GM21786 (cell line): Measurements from ENCODE around the gene CNN2.

Source experiments
- ATAC-seq: cut with Tn5 transposase; IDR thresholded peaks from one replicate; pipeline ENCODE4 v1.9.1; 2021; ENCODE audit not compliant: unreplicated experiment

CNN2 gene

DNA sequence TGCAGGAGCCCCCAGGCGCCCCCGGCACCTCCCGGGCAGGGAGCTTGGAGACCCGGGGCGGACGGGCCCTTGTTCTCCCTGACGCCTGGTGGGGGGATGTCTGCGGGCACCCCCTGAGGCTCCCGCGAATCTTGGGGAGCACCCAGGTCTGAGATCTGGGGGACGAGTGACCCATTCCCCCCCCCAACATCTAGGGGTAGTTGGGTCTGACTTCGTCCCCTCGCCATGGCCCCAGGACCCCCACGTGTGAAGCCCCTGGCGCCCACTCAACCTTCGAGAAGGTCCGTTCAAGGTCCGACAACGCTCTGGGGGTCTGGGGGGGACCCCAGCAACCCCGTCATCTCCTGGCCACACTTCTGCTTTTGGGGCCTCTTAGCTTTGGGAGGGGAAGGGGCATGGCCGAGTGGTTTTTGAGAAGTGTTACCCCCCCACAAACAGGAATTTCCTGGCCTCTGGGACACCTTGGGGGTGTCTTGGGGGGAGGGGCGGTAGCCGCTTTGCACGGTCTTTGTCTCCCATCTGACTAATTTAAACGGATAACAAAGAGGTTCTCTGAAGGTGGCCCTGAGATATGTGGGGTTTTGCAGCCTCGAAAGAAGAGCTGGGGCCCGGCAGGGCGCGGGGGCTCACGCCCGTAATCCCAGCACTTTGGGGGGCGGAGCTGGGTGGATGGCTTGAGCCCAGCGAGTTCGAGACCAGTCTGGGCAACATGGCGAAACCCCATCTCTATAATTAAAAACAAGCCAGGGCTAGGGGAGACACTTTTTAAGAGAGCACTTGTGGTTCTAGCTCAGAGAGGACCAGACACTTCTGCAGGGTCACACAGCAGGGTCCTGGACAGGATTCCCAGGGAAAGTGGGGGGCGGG is 608 bp downstream of the CNN2 start:
- ATAC-seq: no peak

DNA sequence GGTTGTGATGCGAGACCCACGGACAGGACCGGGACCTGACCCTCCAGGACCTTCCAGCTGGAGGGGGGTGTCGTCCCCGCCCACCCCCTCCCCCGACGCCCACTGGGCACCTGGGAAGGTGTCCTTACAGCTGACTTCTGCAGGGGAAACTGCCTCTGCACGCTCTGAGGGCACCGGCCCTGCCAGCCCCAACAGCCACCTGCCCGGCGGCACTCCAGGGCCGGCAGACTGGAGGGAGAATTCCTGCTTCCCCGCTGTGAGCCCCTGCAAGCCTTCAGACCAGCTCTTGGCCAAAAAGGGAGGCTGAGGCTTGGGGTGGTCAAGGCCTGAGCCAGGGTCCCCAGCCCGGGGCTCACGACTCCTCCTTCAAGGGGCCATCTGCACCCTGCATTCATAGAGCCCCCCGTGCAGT is 1.2 kb downstream of the CNN2 start:
- ATAC-seq: no peak

DNA sequence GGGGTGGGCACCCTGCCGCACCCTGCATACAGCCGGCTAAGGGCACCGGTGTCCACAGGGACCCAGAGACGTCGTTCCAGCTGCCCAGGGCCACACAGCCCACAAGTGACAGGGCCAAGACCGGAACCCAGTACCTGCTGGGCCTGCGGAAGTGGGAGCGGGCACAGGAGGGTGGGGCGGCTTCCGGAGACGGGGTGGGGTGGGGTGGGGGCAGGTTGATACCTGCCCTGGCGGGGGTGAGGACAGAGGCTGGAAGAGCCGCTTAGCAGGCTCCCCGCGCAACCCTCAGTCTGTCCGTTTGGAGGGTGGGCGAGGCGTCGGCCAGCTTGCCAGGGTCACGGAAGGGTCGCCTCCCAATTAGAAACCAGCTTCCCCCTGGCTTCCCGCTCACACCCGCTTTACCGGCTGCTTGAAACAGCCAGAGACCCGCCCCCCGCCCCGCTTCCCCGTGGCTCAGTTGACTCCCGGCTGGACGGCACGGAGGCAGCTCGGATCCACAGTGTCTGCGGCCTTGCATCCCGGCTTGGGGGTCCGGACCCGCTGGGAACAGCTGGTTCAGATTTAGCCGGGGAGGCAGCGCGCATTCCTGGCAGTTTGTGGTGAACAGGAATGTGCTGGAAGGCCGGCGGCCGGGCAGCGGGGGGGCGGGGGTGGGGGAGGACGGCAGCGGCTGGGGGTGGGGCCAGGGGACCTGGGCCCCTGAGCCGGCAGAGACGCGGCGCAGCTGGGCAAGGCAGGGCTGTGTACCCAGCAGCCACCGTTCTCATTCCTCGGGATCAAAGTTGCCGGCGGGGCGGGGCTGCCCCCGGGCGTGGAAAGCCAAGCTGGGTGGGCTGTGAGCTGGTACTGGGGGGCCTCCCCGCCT is 1.9 kb downstream of the CNN2 start:
- no peak for ATAC-seq

DNA sequence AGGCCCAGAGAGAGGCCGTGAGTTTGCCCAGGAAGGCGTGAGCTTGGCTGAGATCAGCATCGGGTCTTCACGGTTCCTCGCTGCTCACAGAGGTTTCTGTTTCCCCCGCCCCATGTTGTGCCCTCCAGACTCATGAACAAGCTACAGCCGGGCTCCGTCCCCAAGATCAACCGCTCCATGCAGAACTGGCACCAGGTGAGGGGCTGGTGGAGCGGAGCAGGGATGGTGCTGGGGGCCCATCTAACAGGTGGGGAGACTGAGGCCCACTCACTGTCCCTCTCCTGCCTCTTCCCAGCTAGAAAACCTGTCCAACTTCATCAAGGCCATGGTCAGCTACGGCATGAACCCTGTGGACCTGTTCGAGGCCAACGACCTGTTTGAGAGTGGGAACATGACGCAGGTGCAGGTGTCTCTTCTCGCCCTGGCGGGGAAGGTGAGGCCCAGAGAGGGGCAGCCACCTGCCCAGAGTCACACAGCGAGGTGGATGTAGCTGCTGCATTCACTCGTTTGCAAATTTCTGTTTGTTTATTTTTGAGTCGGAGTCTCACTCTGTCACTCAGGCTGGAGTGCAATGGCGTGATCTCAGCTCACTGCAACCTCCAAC is 6.0 kb downstream of the CNN2 start:
- ATAC-seq: no peak

DNA sequence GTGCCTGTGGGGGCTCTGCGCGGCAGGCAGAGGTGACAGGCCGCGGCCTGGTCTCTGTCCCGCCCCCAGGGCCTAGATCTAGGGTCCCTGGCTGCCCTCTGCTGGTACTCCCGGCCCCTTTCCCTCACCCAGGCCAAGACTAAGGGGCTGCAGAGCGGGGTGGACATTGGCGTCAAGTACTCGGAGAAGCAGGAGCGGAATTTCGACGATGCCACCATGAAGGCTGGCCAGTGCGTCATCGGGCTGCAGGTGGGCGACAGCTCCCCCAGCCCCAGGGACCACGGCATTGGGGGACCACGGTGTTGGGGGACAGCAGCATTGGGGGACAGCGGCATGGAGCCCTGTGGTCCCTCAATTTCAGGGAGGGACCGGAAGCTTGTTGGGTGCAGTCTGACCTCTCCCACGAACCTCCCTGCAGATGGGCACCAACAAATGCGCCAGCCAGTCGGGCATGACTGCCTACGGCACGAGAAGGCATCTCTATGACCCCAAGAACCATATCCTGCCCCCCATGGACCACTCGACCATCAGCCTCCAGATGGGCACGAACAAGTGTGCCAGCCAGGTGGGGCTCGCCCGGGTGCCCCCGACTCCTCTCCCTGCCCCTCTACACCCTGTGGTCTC is 9.7 kb downstream of the CNN2 start:
- no peak for ATAC-seq

DNA sequence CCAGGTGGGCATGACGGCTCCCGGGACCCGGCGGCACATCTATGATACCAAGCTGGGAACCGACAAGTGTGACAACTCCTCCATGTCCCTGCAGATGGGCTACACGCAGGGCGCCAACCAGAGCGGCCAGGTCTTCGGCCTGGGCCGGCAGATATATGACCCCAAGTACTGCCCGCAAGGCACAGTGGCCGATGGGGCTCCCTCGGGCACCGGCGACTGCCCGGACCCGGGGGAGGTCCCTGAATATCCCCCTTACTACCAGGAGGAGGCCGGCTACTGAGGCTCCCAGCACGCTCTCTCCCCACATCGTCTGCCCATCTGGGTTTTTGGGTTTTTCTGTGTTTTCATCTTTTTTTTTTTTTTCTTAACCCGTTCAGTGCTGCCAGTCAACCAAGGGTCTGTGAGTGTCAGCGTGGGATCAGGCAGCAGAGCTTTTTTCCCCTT is 11.2 kb downstream of the CNN2 start:
- ATAC-seq: no peak

DNA sequence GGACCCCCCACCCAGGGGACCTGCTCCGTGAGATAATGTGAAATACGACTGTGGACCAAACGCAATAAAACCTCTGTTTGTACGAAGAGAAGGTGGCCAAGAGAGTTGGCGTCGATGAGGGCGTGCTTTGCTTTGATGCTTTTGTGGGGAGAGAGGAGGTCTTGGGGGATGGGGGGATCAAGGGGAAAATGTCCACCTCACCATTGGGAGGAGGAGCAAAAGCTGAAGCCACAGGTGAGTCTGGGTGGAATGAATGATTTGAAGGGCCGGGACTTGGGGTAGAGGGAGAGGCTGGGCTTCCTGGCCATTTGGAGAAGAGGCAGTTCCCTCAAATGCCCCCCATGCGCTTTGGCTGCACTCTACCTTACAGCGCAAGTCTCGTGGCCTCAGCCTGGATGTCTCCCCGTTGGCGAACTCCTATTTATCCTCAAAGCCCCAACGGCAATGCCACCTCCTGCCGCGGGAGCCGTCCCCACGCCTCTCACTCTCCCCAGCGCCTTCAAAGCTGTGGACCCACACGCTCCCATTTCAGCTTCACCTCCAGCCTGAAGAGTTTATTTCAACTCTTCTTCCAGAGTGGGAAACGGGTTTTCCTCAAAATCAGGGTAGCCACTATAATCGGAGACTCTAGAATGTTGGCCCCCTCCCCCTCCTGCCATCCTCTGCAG is 12.7 kb downstream of the CNN2 start:
- ATAC-seq: no peak

DNA sequence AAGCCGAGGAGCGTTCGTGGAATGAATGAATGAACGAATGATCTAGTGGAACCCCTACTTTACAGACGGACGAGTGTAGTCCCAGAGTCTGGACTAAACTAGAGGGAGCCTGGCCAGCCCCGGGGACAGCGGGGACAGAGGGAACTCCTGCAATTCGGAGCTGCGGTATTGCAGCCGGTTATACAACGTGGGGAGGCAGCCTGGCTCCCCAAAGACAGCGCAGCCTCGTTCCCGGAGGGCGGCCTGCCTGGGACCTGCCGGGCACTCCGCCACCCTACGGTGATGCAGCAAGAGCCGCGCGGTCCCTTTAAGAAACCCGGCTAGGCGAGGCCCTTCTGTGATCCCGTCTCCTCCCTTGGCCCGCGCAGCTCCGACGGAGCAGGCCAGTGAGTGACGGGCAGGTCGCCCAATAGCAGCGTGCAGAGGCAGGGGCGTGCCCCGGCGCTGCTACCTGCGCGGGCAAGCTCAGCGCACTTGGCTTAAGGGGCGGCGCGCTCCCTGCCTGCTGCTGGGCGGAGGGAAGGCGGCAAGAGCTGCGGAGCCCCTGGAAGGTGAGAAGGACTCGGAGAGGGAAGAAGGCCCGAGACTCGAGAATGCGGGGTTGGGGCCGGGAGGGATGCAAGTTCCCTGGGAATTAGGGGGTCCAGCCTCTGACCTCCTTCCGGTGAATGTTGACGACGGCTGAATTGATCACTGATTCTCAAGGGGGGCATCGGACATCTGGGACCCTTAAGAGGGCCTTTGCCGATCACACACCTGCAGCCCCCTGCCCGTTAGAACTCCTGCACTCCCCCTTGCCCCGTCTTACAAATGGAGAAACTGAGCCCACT is 13.5 kb downstream of the CNN2 start, which contains the start of gene ABCA7:
Gene ABCA7, plus strand, starts transcription at position 462 of the 830 bp plus-strand sequence. CDS start 1,255 bp downstream, outside the sequence.
- ATAC-seq: peak; percentile 72

DNA sequence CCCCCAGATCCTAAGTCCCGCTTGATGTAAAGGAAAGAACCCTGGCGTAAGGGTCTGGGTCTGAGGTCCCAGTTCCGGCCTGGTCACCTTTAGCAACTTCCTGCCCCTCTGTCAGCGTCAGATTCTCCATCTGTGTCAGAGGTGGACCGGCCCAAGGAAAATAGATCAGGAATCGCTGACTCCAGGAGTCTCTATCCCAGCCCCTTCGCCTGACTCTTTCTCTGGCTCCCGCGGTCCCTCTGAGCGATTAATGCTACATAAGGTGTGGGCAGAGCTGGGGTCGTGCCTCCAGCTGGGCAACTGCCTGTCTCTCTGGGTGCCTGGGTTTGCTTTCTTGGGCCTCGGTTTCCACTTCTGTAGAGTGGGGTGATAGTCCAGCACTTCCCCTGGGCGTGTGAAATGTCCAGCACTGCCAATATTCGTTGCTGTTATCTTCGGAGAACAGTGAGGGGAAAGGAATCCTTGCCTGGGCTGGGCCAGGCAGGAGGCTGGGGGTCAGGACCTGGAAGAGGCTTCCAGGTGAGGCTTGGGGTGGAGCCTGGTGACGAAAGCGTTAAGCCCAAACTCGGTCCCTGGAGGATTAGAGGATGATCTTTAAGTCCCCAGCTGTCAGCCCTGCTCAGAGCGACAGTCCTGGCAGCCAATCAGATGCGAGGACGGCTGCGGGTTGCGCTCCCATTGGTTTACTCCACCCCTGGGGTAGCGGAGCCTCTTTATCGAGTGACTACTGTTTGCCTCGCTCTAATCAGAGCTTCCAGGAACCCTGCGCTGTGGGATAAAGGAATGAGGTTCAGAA is 14.3 kb downstream of the CNN2 start:
- peak; percentile 42 for ATAC-seq

DNA sequence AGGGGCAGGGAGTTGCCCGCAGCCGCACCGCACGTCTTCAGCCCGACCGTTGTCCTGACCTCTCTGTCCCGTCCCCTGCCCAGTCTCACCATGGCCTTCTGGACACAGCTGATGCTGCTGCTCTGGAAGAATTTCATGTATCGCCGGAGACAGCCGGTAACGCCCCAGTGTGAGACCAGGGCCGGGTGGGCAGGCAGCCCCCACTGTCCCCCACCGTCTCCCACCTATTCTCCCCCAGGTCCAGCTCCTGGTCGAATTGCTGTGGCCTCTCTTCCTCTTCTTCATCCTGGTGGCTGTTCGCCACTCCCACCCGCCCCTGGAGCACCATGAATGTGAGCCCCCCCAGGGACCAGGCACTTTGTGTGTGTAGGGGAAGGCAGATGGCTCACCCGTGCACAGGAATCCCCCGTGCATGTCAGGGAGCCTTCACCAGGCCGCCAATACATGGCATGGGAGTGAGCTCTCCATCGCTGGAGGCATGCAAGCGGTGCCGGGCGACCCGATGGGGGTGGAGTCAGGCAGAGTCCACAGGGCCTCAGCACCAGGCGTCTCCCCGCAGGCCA is 14.9 kb downstream of the CNN2 start:
- no peak for ATAC-seq

DNA sequence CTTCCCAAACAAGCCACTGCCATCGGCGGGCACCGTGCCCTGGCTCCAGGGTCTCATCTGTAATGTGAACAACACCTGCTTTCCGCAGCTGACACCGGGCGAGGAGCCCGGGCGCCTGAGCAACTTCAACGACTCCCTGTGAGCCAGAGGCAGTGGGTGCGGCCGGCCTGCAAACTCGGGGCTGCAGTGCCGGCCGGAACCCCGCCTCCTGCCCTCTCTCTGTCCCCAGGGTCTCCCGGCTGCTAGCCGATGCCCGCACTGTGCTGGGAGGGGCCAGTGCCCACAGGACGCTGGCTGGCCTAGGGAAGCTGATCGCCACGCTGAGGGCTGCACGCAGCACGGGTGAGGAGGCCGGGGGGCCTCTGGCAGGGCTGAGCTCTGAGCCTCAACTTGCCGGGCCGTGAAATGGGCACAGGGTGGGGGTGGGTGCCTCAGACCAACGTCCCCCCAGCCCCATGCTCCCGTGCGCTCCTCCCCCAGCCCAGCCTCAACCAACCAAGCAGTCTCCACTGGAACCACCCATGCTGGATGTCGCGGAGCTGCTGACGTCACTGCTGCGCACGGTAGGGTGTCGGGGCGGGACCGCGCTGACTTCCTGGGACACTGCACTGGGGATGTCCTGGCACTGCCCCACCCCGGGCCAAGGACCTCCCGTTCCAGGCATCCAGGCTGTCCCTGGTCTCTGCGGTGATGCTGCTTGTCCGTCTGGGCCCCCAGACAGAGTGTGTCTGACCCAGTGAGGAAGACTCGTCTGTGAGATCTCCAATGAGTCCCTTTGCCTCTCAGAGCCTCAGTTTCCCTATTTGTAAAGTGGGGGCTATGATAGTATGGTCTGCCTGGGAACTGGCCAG is 15.7 kb downstream of the CNN2 start:
- ATAC-seq: no peak

DNA sequence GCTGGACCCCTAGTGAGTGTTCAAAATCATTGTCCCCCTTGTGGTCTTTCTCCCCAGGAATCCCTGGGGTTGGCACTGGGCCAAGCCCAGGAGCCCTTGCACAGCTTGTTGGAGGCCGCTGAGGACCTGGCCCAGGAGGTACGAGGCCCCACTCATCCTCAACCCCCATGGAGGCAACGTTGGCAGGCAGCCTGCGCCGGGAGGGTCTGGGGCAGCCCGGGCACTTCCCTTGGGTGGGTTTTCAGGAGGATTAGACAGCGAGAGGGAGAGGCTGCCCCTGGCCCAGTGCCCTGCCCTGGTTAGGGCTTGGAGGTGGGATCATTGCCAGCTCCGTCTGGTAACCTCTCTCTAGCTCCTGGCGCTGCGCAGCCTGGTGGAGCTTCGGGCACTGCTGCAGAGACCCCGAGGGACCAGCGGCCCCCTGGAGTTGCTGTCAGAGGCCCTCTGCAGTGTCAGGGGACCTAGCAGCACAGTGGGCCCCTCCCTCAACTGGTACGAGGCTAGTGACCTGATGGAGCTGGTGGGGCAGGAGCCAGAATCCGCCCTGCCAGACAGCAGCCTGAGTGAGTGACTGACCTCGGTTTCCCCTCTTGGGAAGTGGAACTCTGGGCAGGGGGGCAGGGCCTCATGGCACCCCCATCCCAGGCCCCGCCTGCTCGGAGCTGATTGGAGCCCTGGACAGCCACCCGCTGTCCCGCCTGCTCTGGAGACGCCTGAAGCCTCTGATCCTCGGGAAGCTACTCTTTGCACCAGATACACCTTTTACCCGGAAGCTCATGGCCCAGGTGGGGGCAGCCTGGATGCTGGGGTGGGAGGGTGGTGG is 16.5 kb downstream of the CNN2 start:
- no peak for ATAC-seq

DNA sequence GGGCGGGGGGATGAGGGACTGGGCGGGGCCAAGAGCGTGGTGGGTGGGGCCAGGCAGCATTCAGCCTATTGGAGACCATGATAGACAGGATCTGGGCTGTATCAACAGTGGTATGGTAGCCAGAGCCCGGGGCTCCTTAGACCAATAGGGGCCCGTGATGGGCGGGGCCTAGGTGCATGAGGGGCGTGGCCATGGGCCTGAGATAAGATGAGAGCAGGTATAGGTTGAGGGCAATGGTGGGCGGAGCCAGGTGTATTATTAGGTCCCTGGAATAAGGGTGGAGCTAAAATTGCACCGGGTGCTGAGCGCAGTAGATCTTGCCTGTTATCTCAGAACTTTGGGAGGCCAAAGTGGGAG is 18.8 kb downstream of the CNN2 start:
- ATAC-seq: no peak

DNA sequence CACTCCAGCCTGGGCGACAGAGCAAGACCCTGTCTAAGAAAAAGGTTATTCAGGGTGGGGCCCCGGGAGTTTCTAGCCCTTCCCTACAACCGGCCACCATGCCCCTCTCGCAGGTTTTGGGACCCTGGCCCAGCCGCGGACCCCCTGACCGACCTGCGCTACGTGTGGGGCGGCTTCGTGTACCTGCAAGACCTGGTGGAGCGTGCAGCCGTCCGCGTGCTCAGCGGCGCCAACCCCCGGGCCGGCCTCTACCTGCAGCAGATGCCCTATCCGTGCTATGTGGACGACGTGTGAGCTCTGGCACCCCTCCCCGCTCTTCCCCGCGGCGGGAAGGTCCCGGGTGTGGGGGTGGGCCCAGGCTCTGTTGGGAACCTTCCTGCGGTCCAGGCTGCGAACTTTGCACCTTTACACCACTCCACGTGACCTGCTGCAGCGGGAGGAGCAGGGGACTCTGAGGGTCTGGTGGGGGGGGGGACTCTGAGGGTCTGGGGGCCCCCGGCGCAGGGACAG is 19.8 kb downstream of the CNN2 start:
- no peak for ATAC-seq

DNA sequence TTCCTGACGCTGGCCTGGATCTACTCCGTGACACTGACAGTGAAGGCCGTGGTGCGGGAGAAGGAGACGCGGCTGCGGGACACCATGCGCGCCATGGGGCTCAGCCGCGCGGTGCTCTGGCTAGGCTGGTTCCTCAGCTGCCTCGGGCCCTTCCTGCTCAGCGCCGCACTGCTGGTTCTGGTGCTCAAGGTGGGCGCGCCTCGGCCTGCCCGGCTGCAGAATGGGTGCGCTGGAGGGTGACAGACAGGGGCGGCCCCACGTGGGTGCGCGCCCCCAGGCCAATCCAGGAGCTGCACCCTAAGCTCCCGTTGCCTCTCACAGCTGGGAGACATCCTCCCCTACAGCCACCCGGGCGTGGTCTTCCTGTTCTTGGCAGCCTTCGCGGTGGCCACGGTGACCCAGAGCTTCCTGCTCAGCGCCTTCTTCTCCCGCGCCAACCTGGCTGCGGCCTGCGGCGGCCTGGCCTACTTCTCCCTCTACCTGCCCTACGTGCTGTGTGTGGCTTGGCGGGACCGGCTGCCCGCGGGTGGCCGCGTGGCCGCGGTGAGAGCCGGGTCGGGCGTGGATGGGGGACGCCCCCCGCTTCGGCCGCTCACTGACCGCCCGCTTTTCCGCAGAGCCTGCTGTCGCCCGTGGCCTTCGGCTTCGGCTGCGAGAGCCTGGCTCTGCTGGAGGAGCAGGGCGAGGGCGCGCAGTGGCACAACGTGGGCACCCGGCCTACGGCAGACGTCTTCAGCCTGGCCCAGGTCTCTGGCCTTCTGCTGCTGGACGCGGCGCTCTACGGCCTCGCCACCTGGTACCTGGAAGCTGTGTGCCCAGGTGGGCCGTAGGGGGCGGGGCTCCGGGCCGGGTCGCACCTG is 20.7 kb downstream of the CNN2 start:
- ATAC-seq: no peak

DNA sequence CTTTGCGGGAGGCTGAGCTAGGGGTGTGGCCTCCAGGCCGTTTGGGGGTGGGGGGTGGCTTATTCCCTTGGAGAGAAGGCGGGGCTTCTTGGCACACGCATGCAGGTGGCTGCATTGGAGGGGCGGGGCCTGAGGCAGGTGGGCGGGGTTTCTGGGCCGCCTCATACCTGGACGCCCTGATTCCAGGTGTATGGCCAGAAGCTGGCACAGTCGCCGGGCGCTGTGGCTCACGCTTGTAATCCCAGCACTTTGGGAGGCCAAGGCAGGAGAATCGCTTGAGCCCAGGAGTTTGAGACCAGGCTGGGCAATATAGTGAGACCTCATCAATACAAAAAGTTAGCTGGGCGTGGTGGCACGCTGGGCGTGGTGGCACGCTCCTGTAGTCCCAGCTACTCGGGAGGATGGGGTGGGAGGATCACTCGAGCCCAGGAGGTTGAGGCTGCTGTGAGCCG is 21.3 kb downstream of the CNN2 start:
- no peak for ATAC-seq
